Measurements from ENCODE around the gene PDZRN3.

The PDZRN3 gene

GRCh38 chr3:73379465-73379864 lies 245.3 kb downstream of the PDZRN3 start:
- no peak for DNase-seq

- no peak for DNase-seq
Observed at GRCh38 chr3:73378207-73378606, 246.5 kb downstream of the PDZRN3 start.

GRCh38 chr3:73365756-73366397 lies 258.9 kb downstream of the PDZRN3 start:
- no peak for DNase-seq

DNA sequence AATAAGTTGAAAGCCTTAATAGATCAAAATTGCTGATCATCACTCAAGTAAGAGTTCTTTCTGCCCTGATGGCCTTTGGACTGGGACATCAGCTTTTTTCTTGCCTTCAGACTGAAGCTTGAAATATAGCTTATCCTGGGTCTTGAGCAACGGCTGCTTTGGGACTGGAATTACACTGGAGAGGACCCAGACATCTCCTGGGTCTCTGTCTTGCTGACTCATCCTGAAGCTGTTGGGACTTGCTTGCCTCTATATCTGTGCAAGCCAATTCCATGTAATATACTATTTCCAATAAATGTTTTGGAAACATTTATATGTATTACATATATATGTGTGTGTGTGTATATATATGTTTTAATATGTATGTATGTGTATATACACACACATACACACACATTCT lies 260.2 kb downstream of the PDZRN3 start:
- DNase-seq, result no peak

DNA sequence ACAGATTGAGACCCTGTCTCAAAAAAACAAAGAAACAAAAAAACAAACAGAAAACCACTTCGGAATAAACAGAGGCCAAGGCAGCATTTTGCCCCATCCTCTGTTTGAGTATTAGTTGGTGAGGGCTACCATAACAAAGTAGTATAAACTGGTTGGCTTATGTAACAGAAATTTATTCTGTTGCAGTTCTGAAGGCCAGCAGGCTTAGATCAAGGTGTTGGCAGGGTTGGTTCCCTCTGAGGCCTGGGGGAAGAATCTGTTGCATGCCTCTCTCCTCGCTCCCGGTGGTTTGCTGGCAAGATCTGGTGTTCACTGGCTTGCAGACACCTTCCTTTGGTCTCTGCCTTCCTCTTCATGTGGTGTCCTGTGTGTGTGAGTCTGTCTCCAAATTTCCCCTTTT lies 261.6 kb downstream of the PDZRN3 start:
- DNase-seq, result no peak

DNA sequence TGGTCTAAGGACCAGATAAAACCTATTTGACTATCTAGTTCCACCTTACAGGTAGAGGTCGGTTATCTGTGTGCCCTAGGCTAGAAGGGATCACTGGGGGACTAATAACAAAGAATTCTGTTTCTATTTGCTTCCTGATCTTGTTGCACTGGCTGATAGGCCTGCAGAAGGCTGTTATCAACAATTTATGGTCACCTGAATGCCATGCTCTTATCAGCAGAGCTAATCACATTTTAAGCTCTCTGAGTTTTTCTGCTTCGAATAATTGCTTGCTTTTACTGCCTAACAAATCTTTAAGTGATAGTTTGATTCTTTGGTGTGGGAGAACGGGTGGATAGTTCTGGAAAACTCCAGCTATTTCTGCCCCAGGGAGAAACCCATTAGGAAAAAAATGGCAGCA lies 263.1 kb downstream of the PDZRN3 start:
- DNase-seq, result no peak

- no peak for DNase-seq
Observed at GRCh38 chr3:73353649-73354217, 271.0 kb downstream of the PDZRN3 start.

DNA sequence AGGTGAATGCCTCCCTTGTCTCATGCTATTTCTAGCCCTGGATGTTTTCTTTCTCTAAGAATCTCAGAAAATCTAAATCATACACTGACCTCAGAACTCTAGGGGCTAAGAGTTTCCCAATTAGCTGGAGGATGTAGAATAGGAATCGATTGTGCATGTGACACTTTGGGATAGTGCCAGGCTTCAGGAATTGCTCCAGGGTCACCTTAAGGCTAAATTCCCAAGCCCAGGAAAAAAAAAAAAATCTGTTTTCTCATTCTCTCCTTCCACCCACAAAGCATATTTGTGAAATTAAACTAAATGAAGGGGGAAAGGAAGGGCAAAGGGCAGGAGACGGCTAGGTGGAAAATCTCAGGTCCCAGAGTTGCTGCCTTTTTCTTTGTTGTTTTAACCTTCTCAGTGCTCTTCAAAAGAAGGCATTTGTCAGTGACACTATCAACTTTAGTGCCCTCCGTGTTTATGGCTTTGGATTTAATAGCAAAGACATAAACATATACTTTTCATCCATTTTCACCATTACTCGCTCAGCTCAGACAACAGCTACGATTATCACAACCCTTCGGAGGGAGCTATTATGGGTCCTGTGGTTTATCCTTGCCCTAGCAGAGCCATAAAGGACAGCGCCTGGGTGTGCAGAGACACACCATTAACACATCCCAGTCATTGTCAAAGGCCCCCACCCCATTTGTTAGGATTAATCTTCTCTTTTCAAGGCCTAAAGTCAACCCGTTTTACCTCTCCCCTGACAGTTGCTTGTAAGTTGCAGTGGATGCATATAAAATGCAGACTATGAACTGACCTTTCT lies 271.7 kb downstream of the PDZRN3 start:
- no peak for DNase-seq

GRCh38 chr3:73351423-73352071 lies 273.2 kb downstream of the PDZRN3 start:
- no peak for DNase-seq

DNA sequence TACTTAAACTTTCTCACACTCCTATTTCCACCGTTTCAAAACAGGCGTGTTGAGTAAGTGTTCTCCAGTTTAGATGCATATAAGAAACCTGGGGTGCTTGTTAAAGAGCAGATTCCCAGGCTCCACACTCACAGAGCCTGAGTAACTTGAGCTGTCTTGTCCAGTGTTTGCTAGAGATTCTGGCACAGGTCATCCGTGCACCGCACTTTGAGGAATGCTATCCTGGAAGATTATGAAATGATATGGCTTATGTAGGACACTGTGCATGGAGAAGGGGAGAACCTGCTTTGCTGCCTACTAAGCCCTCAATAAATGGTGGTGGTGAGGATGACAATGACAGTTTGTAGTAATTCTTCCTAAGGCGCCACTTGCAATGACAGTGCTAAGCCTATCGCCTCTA lies 273.7 kb downstream of the PDZRN3 start:
- no peak for DNase-seq

GRCh38 chr3:73349657-73350056 lies 275.1 kb downstream of the PDZRN3 start:
- no peak for DNase-seq

GRCh38 chr3:73342077-73342476 lies 282.7 kb downstream of the PDZRN3 start:
- no peak for DNase-seq

DNA sequence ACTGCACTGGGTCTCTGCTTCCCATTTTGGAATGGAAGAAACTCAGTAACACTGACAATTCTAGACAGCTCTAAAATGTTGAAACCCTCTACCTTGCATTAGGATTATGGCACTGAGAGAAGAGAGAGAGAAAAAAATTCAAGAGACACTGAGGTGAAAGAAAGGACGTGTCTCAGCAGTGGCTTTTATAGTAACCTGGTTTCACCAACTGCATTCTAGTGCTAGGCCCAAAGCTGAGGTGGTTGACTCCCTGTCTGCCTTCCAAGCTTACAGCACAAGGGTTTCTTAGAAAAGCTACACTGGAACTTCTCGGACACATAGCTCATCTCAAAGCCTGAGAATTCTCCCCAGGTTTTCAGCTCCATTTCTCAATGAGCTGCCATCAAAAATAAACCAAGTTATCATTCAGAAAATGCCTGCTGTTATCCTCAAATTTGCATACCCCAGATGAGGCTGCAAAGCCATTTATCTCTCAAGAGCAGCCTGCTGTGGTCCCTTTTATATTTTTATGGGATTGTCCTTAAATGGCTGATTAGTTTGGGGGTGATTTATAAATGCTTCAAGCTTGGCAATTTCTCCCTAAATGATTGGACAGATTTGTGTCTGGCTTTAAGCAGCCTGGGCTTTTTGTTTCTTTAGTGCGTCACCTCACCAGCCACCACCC lies 283.3 kb downstream of the PDZRN3 start:
- DNase-seq, result no peak

GRCh38 chr3:73332558-73332957 lies 292.2 kb downstream of the PDZRN3 start:
- DNase-seq, result no peak
